Tibial artery (tissue), 4 donors: Measurements from ENCODE around the gene WDR64.

Experiments used
- DNase-seq, 2 donors: peaks; one replicate each; pipeline ENCODE4 v3.0.0-alpha.2; 2019
- H3K27ac ChIP-seq, 2 donors: fragments of 200-600 bp; sonication (generic) in 1 of 2; 1 replicate in 1 of 2; 2 replicates in 1 of 2; pipeline ENCODE4 v1.5.1; 2018 to 2019; ENCODE audit warnings: mild to moderate bottlenecking in 1 of 2
- H3K27me3 ChIP-seq, 2 donors: fragments of 200-600 bp; sonication (generic) in 1 of 2; one replicate each; pipeline versions ENCODE4 v1.5.1 to v1.6.0; 2016 to 2019
- H3K36me3 ChIP-seq, 3 donors: fragments of 200-600 bp; sonication (generic) in 2 of 3; one replicate each; pipeline ENCODE4 v1.5.1; 2016 to 2019; ENCODE audit warnings: mild to moderate bottlenecking in 2 of 3
- H3K4me1 ChIP-seq, 4 donors: fragments of 200-600 bp; sonication (generic) in 2 of 4; 1 replicate in 3 of 4; 2 replicates in 1 of 4; pipeline ENCODE4 v1.5.1; 2016 to 2019
- H3K4me3 ChIP-seq, 2 donors: fragments of 200-600 bp; sonication (generic) in 1 of 2; 1 replicate in 1 of 2; 2 replicates in 1 of 2; pipeline ENCODE4 v1.5.1; 2018 to 2019; ENCODE audit warnings: mild to moderate bottlenecking in 2 of 2
- H3K9me3 ChIP-seq, 3 donors: fragments of 200-600 bp; sonication (generic) in 1 of 3; one replicate each; pipeline ENCODE4 v1.5.1; 2016 to 2019
- CTCF ChIP-seq, 2 experiments: fragments of 200-600 bp in 1 of 2; fragments of 450-650 bp in 1 of 2; IDR thresholded peaks; one replicate each; pipeline ENCODE4 v1.5.1; 2017 to 2019; ENCODE audit warnings: antibody characterized with exemption in 2 of 2, mild to moderate bottlenecking in 1 of 2, moderate library complexity in 1 of 2
- intact Hi-C: fragments of 100-400 bp; cut with DNase I; formaldehyde crosslinking; loops from one replicate; pipeline ENCODE4 v1.15.0; 2023; ENCODE audit warnings: low total_unique reads

The WDR64 gene

GRCh38 chr1:241608379-241609033, 43.6 kb upstream of the WDR64 start:
- H3K4me3 ChIP-seq: no peak overlapping the region
- no peak for TF ChIP-seq CTCF (IDR thresholded peaks at IDR 0.05)
- intact Hi-C loops: no loop called here
- H3K27me3 ChIP-seq: no peaks in the 10 kb centered on the region
- H3K27ac ChIP-seq: no peak overlapping the region
- H3K36me3 ChIP-seq: no peaks in the 10 kb centered on the region
- peaks cover 0 to 9% (median 7%) of the 10 kb centered on the region in 4 donors for H3K4me1 ChIP-seq
- no peak for DNase-seq
- no peaks in the 10 kb centered on the region for H3K9me3 ChIP-seq

GRCh38 chr1:241610056-241610815, 41.8 kb upstream of the WDR64 start:
- no peaks in the 10 kb centered on the region for H3K4me1 ChIP-seq
- intact Hi-C loops: no loop called here

GRCh38 chr1:241611063-241611462, 41.0 kb upstream of the WDR64 start:
- no peaks in the 10 kb centered on the region for H3K9me3 ChIP-seq
- no peaks in the 10 kb centered on the region for H3K36me3 ChIP-seq
- peak; percentile 64 to 85 for TF ChIP-seq CTCF (IDR thresholded peaks at IDR 0.05)
- DNase-seq: no peak
- H3K4me3 ChIP-seq: no peak overlapping the region
- intact Hi-C loops: no loop called here
- no peak overlapping the region for H3K27ac ChIP-seq
- H3K27me3 ChIP-seq: no peaks in the 10 kb centered on the region
- H3K4me1 ChIP-seq: no peaks in the 10 kb centered on the region

More at GRCh38 chr1:241610056-241610815, 41.8 kb upstream of the WDR64 start:
- Histone ChIP-seq H3K4me3 (no peak overlapping the region), H3K36me3 (no peaks in the 10 kb centered on the region), H3K27me3 (no peaks in the 10 kb centered on the region), H3K27ac (no peak overlapping the region), H3K9me3 (no peaks in the 10 kb centered on the region)
- no peak for TF ChIP-seq CTCF (IDR thresholded peaks at IDR 0.05)
- no peak for DNase-seq

DNA sequence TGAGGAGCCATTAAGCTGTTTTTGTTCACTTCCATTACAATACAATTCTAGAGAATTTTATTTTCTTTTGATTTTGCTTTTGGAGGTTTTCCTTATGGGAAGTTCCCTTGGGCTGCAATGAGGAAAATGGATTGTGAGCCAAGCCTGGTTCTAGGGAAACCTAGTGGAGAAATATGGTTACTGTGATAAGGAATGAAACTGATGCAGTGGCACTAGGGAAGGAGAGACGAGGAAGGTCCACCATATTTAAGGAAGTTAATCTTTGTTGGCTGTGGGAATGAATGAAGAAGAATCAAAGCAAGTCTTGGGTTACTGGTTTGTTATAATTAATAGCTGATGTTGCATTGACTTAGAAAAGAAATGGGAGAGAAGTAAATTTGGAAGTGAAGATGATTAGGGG, 40.3 kb upstream of the WDR64 start:
- intact Hi-C loops: loop anchor here (2.0 kb wide), 1 partner anchor 223 kb away; no protein-coding TSS in a partner anchor
- DNase-seq: no peak

More for the DNA sequence above, 40.3 kb upstream of the WDR64 start:
- Histone ChIP-seq H3K9me3 (no peaks in the 10 kb centered on the region), H3K4me3 (no peak overlapping the region), H3K27me3 (no peaks in the 10 kb centered on the region), H3K4me1 (no peaks in the 10 kb centered on the region), H3K36me3 (no peaks in the 10 kb centered on the region), H3K27ac (no peak overlapping the region)
- TF ChIP-seq CTCF (IDR thresholded peaks at IDR 0.05): no peak
